Hematopoietic multipotent progenitor cell treated with erythropoietin and hydrocortisone succinate and interleukin-3 and kit ligand, for 6 days (in vitro differentiated cells): Measurements from ENCODE around the gene CFAP206.

Source experiments
- DNase-seq: peaks from one replicate; pipeline ENCODE4 v3.0.0-alpha.2; 2015

Gene CFAP206

GRCh38 chr6:87407901-87408720 is at the start of gene CFAP206:
CFAP206 (plus strand) TSS chr6:87407972; CDS start chr6:87409840, 1,868 bp downstream.
- peak; percentile 93 for DNase-seq

GRCh38 chr6:87364602-87365252 is 43.0 kb upstream of the CFAP206 start:
- DNase-seq: peak; percentile 94

- DNase-seq: no peak
Measured at GRCh38 chr6:87366072-87366827, 41.5 kb upstream of the CFAP206 start.

- no peak for DNase-seq
Measured at GRCh38 chr6:87366899-87367298, 40.9 kb upstream of the CFAP206 start.

GRCh38 chr6:87373377-87373776 is 34.4 kb upstream of the CFAP206 start:
- no peak for DNase-seq

- DNase-seq: no peak
Measured at GRCh38 chr6:87375315-87375714, 32.5 kb upstream of the CFAP206 start.

GRCh38 chr6:87376643-87377042 is 31.1 kb upstream of the CFAP206 start:
- no peak for DNase-seq

- no peak for DNase-seq
Measured at GRCh38 chr6:87378947-87379346, 28.8 kb upstream of the CFAP206 start.

GRCh38 chr6:87382861-87383260 is 24.9 kb upstream of the CFAP206 start:
- no peak for DNase-seq

GRCh38 chr6:87384038-87384437 is 23.7 kb upstream of the CFAP206 start:
- DNase-seq: no peak

- DNase-seq: peak; percentile 30
Measured at GRCh38 chr6:87384449-87384848, 23.3 kb upstream of the CFAP206 start.

GRCh38 chr6:87391334-87391733 is 16.4 kb upstream of the CFAP206 start:
- peak; percentile 73 for DNase-seq

GRCh38 chr6:87393026-87393622 is 14.6 kb upstream of the CFAP206 start:
- peak; percentile 92 for DNase-seq

GRCh38 chr6:87395431-87395830 is 12.3 kb upstream of the CFAP206 start:
- no peak for DNase-seq

GRCh38 chr6:87396595-87397392 is 11.0 kb upstream of the CFAP206 start:
- peak; percentile 62 for DNase-seq

GRCh38 chr6:87397656-87398055 is 10.1 kb upstream of the CFAP206 start:
- DNase-seq: no peak

GRCh38 chr6:87401832-87402231 is 5.9 kb upstream of the CFAP206 start:
- no peak for DNase-seq

- DNase-seq: no peak
Measured at GRCh38 chr6:87407561-87407900, 241 bp upstream of the CFAP206 start.

- DNase-seq: no peak
Measured at GRCh38 chr6:87408721-87409155, 966 bp downstream of the CFAP206 start.

GRCh38 chr6:87419266-87419665 is 11.5 kb downstream of the CFAP206 start:
- DNase-seq: no peak

- no peak for DNase-seq
Measured at GRCh38 chr6:87420360-87420759, 12.6 kb downstream of the CFAP206 start.

GRCh38 chr6:87421576-87421975 is 13.8 kb downstream of the CFAP206 start:
- DNase-seq: no peak
